Mesendoderm (in vitro differentiated cells): Measurements from ENCODE around the gene CLSTN1.

Experiments used
- DNase-seq: peaks from one replicate; pipeline ENCODE4 v3.0.0; 2013
- H2AK5ac ChIP-seq: 2 replicates; pipeline ENCODE4 v1.6.1; 2013; ENCODE audit warnings: low read length, inconsistent platforms
- H2BK120ac ChIP-seq: 2 replicates; pipeline ENCODE4 v1.6.1; 2013; ENCODE audit warnings: low read depth, mild to moderate bottlenecking, low read length, moderate library complexity, mixed read lengths
- H2BK15ac ChIP-seq: replicated peaks from 2 replicates; pipeline ENCODE4 v1.6.1; 2013; ENCODE audit warnings: low read depth, mild to moderate bottlenecking, moderate library complexity
- H2BK5ac ChIP-seq: 2 replicates; pipeline ENCODE4 v1.6.1; 2013; ENCODE audit warnings: low read length, inconsistent platforms
- H3K18ac ChIP-seq: 2 replicates; pipeline ENCODE4 v1.6.1; 2013; ENCODE audit warnings: mild to moderate bottlenecking, low read length, mixed read lengths
- H3K23ac ChIP-seq: one replicate; pipeline ENCODE4 v1.6.1; 2013; ENCODE audit warnings: low read length
- H3K27ac ChIP-seq: 2 replicates; pipeline ENCODE4 v1.5.1; 2013; ENCODE audit warnings: low read depth, mild to moderate bottlenecking, inconsistent platforms, low read length, moderate library complexity
- H3K27me3 ChIP-seq: 2 replicates; pipeline ENCODE4 v1.6.1; 2013; ENCODE audit warnings: low read length, control low read depth, mild to moderate bottlenecking, inconsistent platforms; ENCODE audit not compliant: insufficient read depth, poor library complexity
- H3K36me3 ChIP-seq: 2 replicates; pipeline ENCODE4 v1.6.1; 2013; ENCODE audit warnings: low read length, inconsistent platforms; ENCODE audit not compliant: control insufficient read depth, insufficient read depth
- H3K4ac ChIP-seq: one replicate; pipeline ENCODE4 v1.6.1; 2013; ENCODE audit warnings: low read depth, mild to moderate bottlenecking, low read length, moderate library complexity
- H3K4me1 ChIP-seq: 2 replicates; pipeline ENCODE4 v1.6.1; 2013; ENCODE audit warnings: low read depth, low read length, inconsistent platforms; ENCODE audit not compliant: control insufficient read depth
- H3K4me2 ChIP-seq: 2 replicates; pipeline ENCODE4 v1.6.1; 2013; ENCODE audit warnings: low read length
- H3K4me3 ChIP-seq: 2 replicates; pipeline ENCODE4 v1.5.1; 2013; ENCODE audit warnings: mild to moderate bottlenecking, low read length
- H3K56ac ChIP-seq: one replicate; pipeline ENCODE4 v1.6.1; 2013; ENCODE audit warnings: low read length
- H3K79me1 ChIP-seq: 2 replicates; pipeline ENCODE4 v1.6.1; 2013; ENCODE audit warnings: low read length, inconsistent platforms
- H3K79me2 ChIP-seq: 2 replicates; pipeline ENCODE4 v1.6.1; 2013; ENCODE audit warnings: mild to moderate bottlenecking, low read length; ENCODE audit not compliant: control insufficient read depth, insufficient read depth
- H3K9ac ChIP-seq: 2 replicates; pipeline ENCODE4 v1.6.1; 2013; ENCODE audit warnings: low read length, inconsistent platforms
- H4K5ac ChIP-seq: one replicate; pipeline ENCODE4 v1.6.1; 2013; ENCODE audit warnings: low read length
- H4K8ac ChIP-seq: one replicate; pipeline ENCODE4 v1.6.1; 2013; ENCODE audit warnings: low read depth, mild to moderate bottlenecking, control low read depth, low read length, moderate library complexity
- WGBS: extraction: QIAGEN DNeasy Blood & Tissue Kit; methylation state at CpG from one replicate; pipeline ENCODE4 v1.1.7; 2013; ENCODE audit warnings: low lambda C conversion rate, missing lambda C conversion rate; ENCODE audit not compliant: insufficient coverage; ENCODE audit errors: extremely low coverage; 5-methylcytosine and 5-hydroxymethylcytosine counted together

The CLSTN1 gene

DNA sequence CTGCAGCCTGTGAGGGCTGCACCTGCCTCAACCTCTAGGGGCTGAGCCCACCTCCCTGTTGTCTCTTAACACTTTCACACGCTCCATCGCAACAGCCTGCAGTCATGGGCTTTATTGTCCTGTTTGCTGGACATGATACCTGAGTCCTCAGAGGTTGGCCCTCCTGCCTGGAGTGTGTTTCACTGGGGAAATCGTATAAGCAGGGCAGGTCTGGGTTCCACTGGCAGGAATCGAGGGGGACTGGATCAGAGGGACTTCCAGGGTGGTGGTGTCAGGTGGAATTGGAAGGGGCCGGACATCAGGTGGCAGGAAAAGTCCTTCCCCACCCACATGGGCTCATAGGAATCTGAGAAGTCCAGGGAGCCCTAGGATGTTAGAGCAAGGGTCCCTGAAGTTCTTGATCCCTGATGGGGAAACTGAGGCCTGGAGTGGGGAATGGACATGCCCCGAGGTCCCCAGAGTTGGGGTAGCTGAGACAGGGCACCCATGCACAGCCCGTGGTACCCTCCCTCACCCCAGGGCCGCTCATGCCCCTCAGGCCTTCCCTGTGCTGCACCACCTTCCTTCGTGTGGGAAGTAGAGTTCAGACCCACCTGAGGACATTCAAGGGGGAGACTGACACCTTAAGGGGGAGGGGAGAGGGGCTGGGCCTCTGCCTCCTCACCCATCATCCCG, 105.6 kb downstream of the CLSTN1 start:
- Histone ChIP-seq H3K18ac (no peak overlapping the region), H3K27me3 (no peaks in the 10 kb centered on the region), H3K4ac (no peak overlapping the region), H3K4me2 (no peak overlapping the region), H3K79me2 (no peaks in the 10 kb centered on the region), H3K79me1 (no peaks in the 10 kb centered on the region), H2BK15ac (no peak overlapping the region), H3K56ac (peak overlapping the region; percentile 64), H4K8ac (no peak overlapping the region), H2BK120ac (no peak overlapping the region), H3K36me3 (no peaks in the 10 kb centered on the region), H3K9ac (peak overlapping the region; percentile 27), H3K23ac (no peak overlapping the region), H2BK5ac (no peak overlapping the region), H3K4me1 (no peaks in the 10 kb centered on the region), H2AK5ac (peak overlapping the region; percentile 85), H3K27ac (no peak overlapping the region), H4K5ac (no peak overlapping the region), H3K4me3 (no peak overlapping the region)
- WGBS: no CpG with 5 or more reads among the region's 10 CpGs
- DNase-seq: no peak

GRCh38 chr1:9717193-9718005, 106.4 kb downstream of the CLSTN1 start:
- peak overlapping the region; percentile 64 for H3K56ac ChIP-seq
- no peaks in the 10 kb centered on the region for H3K36me3 ChIP-seq
- no peak overlapping the region for H4K5ac ChIP-seq
- no peak overlapping the region for H3K4me3 ChIP-seq
- peak overlapping the region; percentile 27 for H3K9ac ChIP-seq
- WGBS: no CpG with 5 or more reads among the region's 25 CpGs
- H3K23ac ChIP-seq: no peak overlapping the region
- H2BK120ac ChIP-seq: no peak overlapping the region
- H2BK5ac ChIP-seq: no peak overlapping the region
- H3K4me2 ChIP-seq: no peak overlapping the region
- H2BK15ac ChIP-seq: no peak overlapping the region
- H3K27me3 ChIP-seq: no peaks in the 10 kb centered on the region
- no peak overlapping the region for H3K27ac ChIP-seq
- no peaks in the 10 kb centered on the region for H3K79me2 ChIP-seq
- H4K8ac ChIP-seq: no peak overlapping the region
- DNase-seq: peak; percentile 86
- H3K4me1 ChIP-seq: no peaks in the 10 kb centered on the region
- no peak overlapping the region for H3K18ac ChIP-seq
- no peak overlapping the region for H2AK5ac ChIP-seq
- no peaks in the 10 kb centered on the region for H3K79me1 ChIP-seq
- no peak overlapping the region for H3K4ac ChIP-seq

DNA sequence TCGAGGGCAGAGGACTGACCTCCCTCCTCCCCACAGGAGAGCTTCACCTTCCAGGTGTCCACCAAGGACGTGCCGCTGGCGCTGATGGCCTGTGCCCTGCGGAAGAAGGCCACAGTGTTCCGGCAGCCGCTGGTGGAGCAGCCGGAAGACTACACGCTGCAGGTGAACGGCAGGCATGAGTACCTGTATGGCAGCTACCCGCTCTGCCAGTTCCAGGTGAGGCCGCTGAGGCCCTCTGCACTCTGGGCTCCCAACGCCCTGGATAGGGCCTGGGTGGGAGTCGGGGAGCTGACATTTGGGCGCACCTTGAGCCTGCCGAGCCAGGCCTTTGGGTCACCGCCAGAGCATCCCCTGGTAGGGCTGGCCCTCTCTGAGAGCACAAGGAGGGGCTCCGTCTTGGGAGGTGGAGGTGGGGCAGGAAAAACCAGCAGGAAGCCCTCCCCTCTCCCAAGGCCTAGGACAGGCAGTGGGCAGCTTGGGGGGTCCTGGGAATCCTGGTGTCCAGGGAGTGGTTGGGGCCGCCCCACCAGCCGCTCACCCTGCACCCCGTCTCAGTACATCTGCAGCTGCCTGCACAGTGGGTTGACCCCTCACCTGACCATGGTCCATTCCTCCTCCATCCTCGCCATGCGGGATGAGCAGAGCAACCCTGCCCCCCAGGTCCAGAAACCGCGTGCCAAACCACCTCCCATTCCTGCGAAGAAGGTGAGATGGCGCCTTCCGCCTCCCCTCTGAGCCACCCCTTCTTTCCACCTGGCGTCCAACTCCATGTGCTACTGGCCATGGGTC, 107.2 kb downstream of the CLSTN1 start:
- no peak overlapping the region for H2AK5ac ChIP-seq
- no peak overlapping the region for H4K8ac ChIP-seq
- H3K9ac ChIP-seq: no peak overlapping the region
- H4K5ac ChIP-seq: no peak overlapping the region
- no peak overlapping the region for H2BK120ac ChIP-seq
- H3K23ac ChIP-seq: no peak overlapping the region
- no peaks in the 10 kb centered on the region for H3K79me1 ChIP-seq
- H3K27ac ChIP-seq: no peak overlapping the region
- H3K79me2 ChIP-seq: no peaks in the 10 kb centered on the region
- H3K27me3 ChIP-seq: no peaks in the 10 kb centered on the region
- H3K4ac ChIP-seq: no peak overlapping the region
- H3K4me2 ChIP-seq: no peak overlapping the region
- no peak overlapping the region for H3K4me3 ChIP-seq
- H2BK15ac ChIP-seq: no peak overlapping the region
- H3K56ac ChIP-seq: no peak overlapping the region
- no peaks in the 10 kb centered on the region for H3K4me1 ChIP-seq
- WGBS: no CpG with 5 or more reads among the region's 29 CpGs
- H2BK5ac ChIP-seq: no peak overlapping the region
- no peak for DNase-seq
- H3K36me3 ChIP-seq: no peaks in the 10 kb centered on the region
- no peak overlapping the region for H3K18ac ChIP-seq

- H3K79me1 ChIP-seq: no peaks in the 10 kb centered on the region
- no peak overlapping the region for H3K4me2 ChIP-seq
- H3K4ac ChIP-seq: no peak overlapping the region
- WGBS: no CpG with 5 or more reads among the region's 40 CpGs
- H3K18ac ChIP-seq: no peak overlapping the region
- no peak for DNase-seq
- H2BK15ac ChIP-seq: no peak overlapping the region
- H3K79me2 ChIP-seq: no peaks in the 10 kb centered on the region
- no peak overlapping the region for H3K23ac ChIP-seq
- H3K4me3 ChIP-seq: no peak overlapping the region
- H4K8ac ChIP-seq: no peak overlapping the region
- H2BK120ac ChIP-seq: no peak overlapping the region
- no peak overlapping the region for H3K56ac ChIP-seq
- H3K36me3 ChIP-seq: no peaks in the 10 kb centered on the region
- no peaks in the 10 kb centered on the region for H3K27me3 ChIP-seq
- H3K4me1 ChIP-seq: no peaks in the 10 kb centered on the region
- H4K5ac ChIP-seq: no peak overlapping the region
- H3K9ac ChIP-seq: no peak overlapping the region
- H2AK5ac ChIP-seq: no peak overlapping the region
- H2BK5ac ChIP-seq: no peak overlapping the region
- no peak overlapping the region for H3K27ac ChIP-seq
Observed at GRCh38 chr1:9715536-9716226, 108.1 kb downstream of the CLSTN1 start.

DNA sequence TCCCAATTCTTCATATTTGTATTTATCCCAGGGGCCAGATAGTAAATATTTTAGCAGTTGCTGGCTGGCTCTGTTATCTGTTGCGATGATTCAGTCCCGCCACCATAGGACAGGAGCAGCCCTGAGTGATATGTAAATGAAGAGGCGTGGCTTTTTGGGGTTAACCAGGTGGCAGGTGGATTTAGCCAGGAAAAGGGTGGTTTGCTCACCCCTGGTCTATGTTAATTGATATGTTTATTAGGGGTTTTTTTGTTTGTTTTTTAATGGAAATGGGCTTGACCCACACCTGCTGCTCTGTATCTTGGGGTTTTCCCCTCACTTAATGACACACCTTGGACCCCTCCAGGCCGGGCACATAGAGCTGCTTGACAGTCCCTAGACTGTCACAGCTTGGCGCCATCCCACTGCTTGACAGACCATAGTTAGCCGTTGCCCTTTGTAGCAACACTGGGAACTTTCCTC, 109.5 kb downstream of the CLSTN1 start:
- Histone ChIP-seq H3K4me2 (no peak overlapping the region), H3K4ac (no peak overlapping the region), H2BK15ac (no peak overlapping the region), H2AK5ac (no peak overlapping the region), H3K23ac (no peak overlapping the region), H3K4me3 (no peak overlapping the region), H2BK120ac (no peak overlapping the region), H3K9ac (no peak overlapping the region), H3K36me3 (no peaks in the 10 kb centered on the region), H3K27ac (no peak overlapping the region), H3K18ac (no peak overlapping the region), H3K27me3 (no peaks in the 10 kb centered on the region), H3K56ac (no peak overlapping the region), H3K4me1 (no peaks in the 10 kb centered on the region), H4K5ac (no peak overlapping the region), H3K79me1 (no peaks in the 10 kb centered on the region), H3K79me2 (no peaks in the 10 kb centered on the region), H2BK5ac (no peak overlapping the region), H4K8ac (no peak overlapping the region)
- no CpG with 5 or more reads among the region's 6 CpGs for WGBS
- DNase-seq: peak; percentile 54
